Activated CD4-positive, alpha-beta T cell treated with anti-CD3 and anti-CD28 coated beads for 36 hours (primary cell): ENCODE data around the gene MED1. TPM values are rescaled to one million over a fixed set of nuclear protein-coding genes. Genes with fewer than 3 reads are reported as not detected.
A peak's percentile ranks its signal among the peaks of the same experiment; 100 is the strongest.
"Not testable (repeated sequence)": the region's sequence is repeated elsewhere in the genome, so short reads cannot be mapped to it uniquely, and the experiment has no call there.

ENCODE experiments used
- ATAC-seq: fragments of 200-7000 bp; cut with Tn5 transposase; one replicate; pipeline ENCODE4 v1.10.0; 2021; ENCODE audit warnings: mild to moderate bottlenecking, moderate library complexity
- CTCF ChIA-PET: fragments of 350-600 bp; sonication (Branson Sonifier 250); formaldehyde crosslinking; loops from one replicate; lab custom pipeline; 2021; ENCODE audit warnings: antibody characterized with exemption; lab: Charles Lee
- POLR2A ChIA-PET: fragments of 350-600 bp; sonication (Branson Sonifier 250); formaldehyde crosslinking; loops from one replicate; lab custom pipeline; 2021; ENCODE audit warnings: antibody characterized with exemption, inconsistent platforms; lab: Charles Lee
- DNase-seq: peaks from one replicate; pipeline ENCODE4 v3.0.0-alpha.2; 2020
- H3K27ac Mint-ChIP-seq: one replicate; pipeline ENCODE4 v1.8.0; 2021; ENCODE audit warnings: mixed read lengths
- H3K27me3 Mint-ChIP-seq: one replicate; pipeline ENCODE4 v1.8.0; 2021; ENCODE audit warnings: mixed read lengths
- H3K36me3 Mint-ChIP-seq: one replicate; pipeline ENCODE4 v1.8.0; 2021; ENCODE audit warnings: low read depth, mixed read lengths
- H3K4me1 Mint-ChIP-seq: one replicate; pipeline ENCODE4 v1.8.0; 2021; ENCODE audit warnings: mixed read lengths
- H3K4me3 Mint-ChIP-seq: one replicate; pipeline ENCODE4 v1.8.0; 2021; ENCODE audit warnings: mild to moderate bottlenecking, moderate library complexity, mixed read lengths
- H3K9me3 Mint-ChIP-seq: one replicate; pipeline ENCODE4 v1.8.0; 2021; ENCODE audit warnings: low read depth, mixed read lengths
- intact Hi-C, 2 experiments: fragments of 100-400 bp; cut with DNase I in 1 of 2; cut with micrococcal nuclease in 1 of 2; formaldehyde crosslinking; loops; one replicate each; pipeline versions ENCODE4 v1.14.2 to v1.15.1; 2022 to 2024; cut with DNase I, micrococcal nuclease
- total RNA-seq, 2 experiments: library from RNA; stranded (reverse); gene quantifications; one replicate each; pipeline ENCODE4 v1.2.3, GENCODE V29; 2021

The MED1 gene
- total RNA-seq, 2 experiments from 2014 or later, result 66.1 to 76.1 TPM

- intact Hi-C loops, H3K36me3 Mint-ChIP-seq, ATAC-seq, H3K4me3 Mint-ChIP-seq, H3K4me1 Mint-ChIP-seq, POLR2A ChIA-PET, DNase-seq, H3K27ac Mint-ChIP-seq, H3K9me3 Mint-ChIP-seq, H3K27me3 Mint-ChIP-seq: not testable (repeated sequence)
- CTCF ChIA-PET, result interaction anchor here (0.6 to 0.8 kb wide), 3 partner anchors 14 to 93 kb away, joined by 3 to 4 read pairs (median 3); no protein-coding TSS in a partner anchor
Measured at GRCh38 chr17:39367805-39368204, 83.3 kb downstream of the MED1 start.

GRCh38 chr17:39365872-39366271 is 85.2 kb downstream of the MED1 start:
- Mint-ChIP-seq H3K36me3 (no peaks in the 10 kb centered on the region), H3K27me3 (no peaks in the 10 kb centered on the region), H3K27ac (no peak overlapping the region), H3K4me3 (no peak overlapping the region), H3K4me1 (peaks cover 8% of the 10 kb centered on the region), H3K9me3 (no peaks in the 10 kb centered on the region)
- no peak for DNase-seq
- ChIA-PET CTCF (interaction anchor here (1.0 kb wide), 1 partner anchor 22 kb away, joined by 3 read pairs; no protein-coding TSS in a partner anchor), POLR2A (no interaction called here)
- no peak for ATAC-seq
- intact Hi-C loops, result loop anchor here in 1 of 2 experiments (2.0 kb wide), 1 partner anchor 63 kb away; no protein-coding TSS in a partner anchor

GRCh38 chr17:39365242-39365641 is 85.8 kb downstream of the MED1 start:
- H3K4me3 Mint-ChIP-seq, result no peak overlapping the region
- H3K27me3 Mint-ChIP-seq, result no peaks in the 10 kb centered on the region
- H3K36me3 Mint-ChIP-seq, result no peaks in the 10 kb centered on the region
- no peak for ATAC-seq
- peaks cover 12% of the 10 kb centered on the region for H3K4me1 Mint-ChIP-seq
- DNase-seq, result no peak
- ChIA-PET CTCF (interaction anchor here (1.1 kb wide), 1 partner anchor 10 kb away, joined by 4 read pairs; no protein-coding TSS in a partner anchor), POLR2A (no interaction called here)
- no peaks in the 10 kb centered on the region for H3K9me3 Mint-ChIP-seq
- intact Hi-C loops, result loop anchor here in 1 of 2 experiments (2.0 kb wide), 1 partner anchor 62 kb away; no protein-coding TSS in a partner anchor
- no peak overlapping the region for H3K27ac Mint-ChIP-seq

GRCh38 chr17:39364236-39365025 is 86.6 kb downstream of the MED1 start:
- ChIA-PET POLR2A (no interaction called here), CTCF (interaction anchor here (0.8 to 1.1 kb wide), 2 partner anchors 11 to 12 kb away, joined by 4 to 5 read pairs; no protein-coding TSS in a partner anchor)
- DNase-seq (no peak), ATAC-seq (no peak)
- H3K4me1 Mint-ChIP-seq, result peaks cover 15% of the 10 kb centered on the region
- no peak overlapping the region for H3K4me3 Mint-ChIP-seq
- no peaks in the 10 kb centered on the region for H3K36me3 Mint-ChIP-seq
- H3K27me3 Mint-ChIP-seq, result no peaks in the 10 kb centered on the region
- no peak overlapping the region for H3K27ac Mint-ChIP-seq
- intact Hi-C loops, result loop anchor here in 1 of 2 experiments (2.0 kb wide), 1 partner anchor 62 kb away; no protein-coding TSS in a partner anchor
- H3K9me3 Mint-ChIP-seq, result no peaks in the 10 kb centered on the region

GRCh38 chr17:39361064-39361463 is 90.0 kb downstream of the MED1 start:
- ATAC-seq (no peak), DNase-seq (no peak)
- POLR2A ChIA-PET, result no interaction called here
- intact Hi-C loops, result no loop called here
- CTCF ChIA-PET, result no interaction called here
- H3K4me1 Mint-ChIP-seq, result peaks cover 12% of the 10 kb centered on the region
- no peak overlapping the region for H3K4me3 Mint-ChIP-seq
- no peaks in the 10 kb centered on the region for H3K9me3 Mint-ChIP-seq
- H3K27me3 Mint-ChIP-seq, result no peaks in the 10 kb centered on the region
- H3K27ac Mint-ChIP-seq, result no peak overlapping the region
- H3K36me3 Mint-ChIP-seq, result no peaks in the 10 kb centered on the region

- H3K27ac Mint-ChIP-seq, result peak overlapping the region; percentile 3
- ChIA-PET POLR2A (no interaction called here), CTCF (no interaction called here)
- no peaks in the 10 kb centered on the region for H3K27me3 Mint-ChIP-seq
- no peaks in the 10 kb centered on the region for H3K36me3 Mint-ChIP-seq
- H3K9me3 Mint-ChIP-seq, result no peaks in the 10 kb centered on the region
- intact Hi-C loops, result no loop called here
- ATAC-seq (no peak), DNase-seq (no peak)
- H3K4me1 Mint-ChIP-seq, result peaks cover 9% of the 10 kb centered on the region
- H3K4me3 Mint-ChIP-seq, result no peak overlapping the region
Measured at GRCh38 chr17:39360537-39360936, 90.5 kb downstream of the MED1 start.

- ATAC-seq (peak; percentile 26), DNase-seq (no peak)
- Mint-ChIP-seq H3K27me3 (no peaks in the 10 kb centered on the region), H3K4me1 (peaks cover 9% of the 10 kb centered on the region), H3K9me3 (no peaks in the 10 kb centered on the region), H3K27ac (no peak overlapping the region), H3K4me3 (no peak overlapping the region), H3K36me3 (no peaks in the 10 kb centered on the region)
- ChIA-PET CTCF (no interaction called here), POLR2A (no interaction called here)
- intact Hi-C loops, result no loop called here
Measured at GRCh38 chr17:39359994-39360393, 91.1 kb downstream of the MED1 start.

- ChIA-PET CTCF (interaction anchor here (0.6 kb wide), 2 partner anchors 14 to 185 kb away, joined by 3 read pairs; no protein-coding TSS in a partner anchor), POLR2A (no interaction called here)
- no peaks in the 10 kb centered on the region for H3K9me3 Mint-ChIP-seq
- H3K27ac Mint-ChIP-seq, result no peak overlapping the region
- intact Hi-C loops, result no loop called here
- no peaks in the 10 kb centered on the region for H3K36me3 Mint-ChIP-seq
- ATAC-seq (no peak), DNase-seq (no peak)
- no peak overlapping the region for H3K4me3 Mint-ChIP-seq
- H3K4me1 Mint-ChIP-seq, result peaks cover 9% of the 10 kb centered on the region
- H3K27me3 Mint-ChIP-seq, result no peaks in the 10 kb centered on the region
Measured at GRCh38 chr17:39357986-39358385, 93.1 kb downstream of the MED1 start.

- Mint-ChIP-seq H3K27me3 (no peaks in the 10 kb centered on the region), H3K36me3 (no peaks in the 10 kb centered on the region), H3K9me3 (no peaks in the 10 kb centered on the region), H3K4me3 (no peak overlapping the region), H3K27ac (no peak overlapping the region), H3K4me1 (peaks cover 9% of the 10 kb centered on the region)
- ChIA-PET POLR2A (no interaction called here), CTCF (interaction anchor here (0.6 kb wide), 1 partner anchor 185 kb away, joined by 3 read pairs; no protein-coding TSS in a partner anchor)
- DNase-seq (no peak), ATAC-seq (no peak)
- intact Hi-C loops, result no loop called here
Measured at GRCh38 chr17:39357488-39357887, 93.6 kb downstream of the MED1 start.

Other genes starting within 250 kb of the MED1 start
- gene STAC2, start 225.3 kb downstream of the MED1 start, total RNA-seq, result not detected
- 10 to 100 TPM; 16.9 to 18.9 TPM for gene FBXL20, start 49.6 kb downstream of the MED1 start, total RNA-seq
- gene CDK12, start 10.2 kb upstream of the MED1 start, total RNA-seq, result 10 to 100 TPM; 65.9 to 83.3 TPM
- not detected for gene NEUROD2, start 156.7 kb upstream of the MED1 start, total RNA-seq
- gene PPP1R1B, start 175.7 kb upstream of the MED1 start, total RNA-seq, result under 1 TPM in 1 of 2 experiments, not detected in 1; 0.18 TPM
- gene STARD3, start 185.9 kb upstream of the MED1 start, total RNA-seq, result 10 to 100 TPM; 46.8 to 77.9 TPM
- gene TCAP, start 214.1 kb upstream of the MED1 start, total RNA-seq, result under 1 TPM; 0.82 to 0.95 TPM
- not detected for gene PNMT, start 217.2 kb upstream of the MED1 start, total RNA-seq
- gene PGAP3, start 236.8 kb upstream of the MED1 start, total RNA-seq, result 10 to 100 TPM in 1 of 2 experiments, 1 to 10 TPM in 1; 8.6 to 11.9 TPM
- gene ERBB2, start 248.8 kb upstream of the MED1 start, total RNA-seq, result 1 to 10 TPM; 5.8 to 6.0 TPM